Measurements from ENCODE around the gene RNF123.

Gene RNF123

DNA sequence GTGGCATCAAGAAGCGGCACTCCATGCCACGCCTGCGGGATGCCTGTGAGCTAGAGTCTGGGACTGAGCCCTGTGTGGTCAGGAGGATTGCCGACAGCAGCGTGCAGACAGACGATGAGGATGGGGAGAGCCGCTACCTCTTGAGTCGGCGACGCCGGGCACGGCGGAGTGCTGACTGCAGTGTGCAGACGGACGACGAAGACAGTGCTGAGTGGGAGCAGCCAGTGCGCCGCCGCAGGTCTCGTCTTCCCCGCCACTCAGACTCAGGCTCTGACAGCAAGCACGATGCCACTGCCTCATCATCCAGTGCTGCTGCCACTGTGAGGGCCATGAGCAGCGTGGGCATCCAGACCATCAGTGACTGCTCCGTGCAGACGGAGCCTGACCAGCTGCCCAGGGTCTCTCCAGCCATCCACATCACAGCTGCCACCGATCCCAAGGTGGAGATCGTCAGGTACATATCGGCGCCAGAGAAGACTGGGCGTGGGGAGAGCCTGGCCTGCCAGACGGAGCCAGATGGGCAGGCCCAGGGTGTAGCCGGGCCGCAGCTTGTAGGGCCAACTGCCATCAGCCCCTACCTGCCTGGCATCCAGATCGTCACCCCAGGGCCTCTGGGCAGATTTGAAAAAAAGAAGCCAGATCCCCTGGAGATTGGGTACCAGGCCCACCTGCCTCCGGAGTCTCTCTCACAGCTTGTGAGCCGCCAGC lies 32.0 kb upstream of the RNF123 start:
- TF ChIP-seq, protein P1, sequence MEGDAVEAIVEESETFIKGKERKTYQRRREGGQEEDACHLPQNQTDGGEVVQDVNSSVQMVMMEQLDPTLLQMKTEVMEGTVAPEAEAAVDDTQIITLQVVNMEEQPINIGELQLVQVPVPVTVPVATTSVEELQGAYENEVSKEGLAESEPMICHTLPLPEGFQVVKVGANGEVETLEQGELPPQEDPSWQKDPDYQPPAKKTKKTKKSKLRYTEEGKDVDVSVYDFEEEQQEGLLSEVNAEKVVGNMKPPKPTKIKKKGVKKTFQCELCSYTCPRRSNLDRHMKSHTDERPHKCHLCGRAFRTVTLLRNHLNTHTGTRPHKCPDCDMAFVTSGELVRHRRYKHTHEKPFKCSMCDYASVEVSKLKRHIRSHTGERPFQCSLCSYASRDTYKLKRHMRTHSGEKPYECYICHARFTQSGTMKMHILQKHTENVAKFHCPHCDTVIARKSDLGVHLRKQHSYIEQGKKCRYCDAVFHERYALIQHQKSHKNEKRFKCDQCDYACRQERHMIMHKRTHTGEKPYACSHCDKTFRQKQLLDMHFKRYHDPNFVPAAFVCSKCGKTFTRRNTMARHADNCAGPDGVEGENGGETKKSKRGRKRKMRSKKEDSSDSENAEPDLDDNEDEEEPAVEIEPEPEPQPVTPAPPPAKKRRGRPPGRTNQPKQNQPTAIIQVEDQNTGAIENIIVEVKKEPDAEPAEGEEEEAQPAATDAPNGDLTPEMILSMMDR (IDR thresholded peaks at IDR 0.05; ENCODE audit: low read length, missing control alignments): no peak

DNA sequence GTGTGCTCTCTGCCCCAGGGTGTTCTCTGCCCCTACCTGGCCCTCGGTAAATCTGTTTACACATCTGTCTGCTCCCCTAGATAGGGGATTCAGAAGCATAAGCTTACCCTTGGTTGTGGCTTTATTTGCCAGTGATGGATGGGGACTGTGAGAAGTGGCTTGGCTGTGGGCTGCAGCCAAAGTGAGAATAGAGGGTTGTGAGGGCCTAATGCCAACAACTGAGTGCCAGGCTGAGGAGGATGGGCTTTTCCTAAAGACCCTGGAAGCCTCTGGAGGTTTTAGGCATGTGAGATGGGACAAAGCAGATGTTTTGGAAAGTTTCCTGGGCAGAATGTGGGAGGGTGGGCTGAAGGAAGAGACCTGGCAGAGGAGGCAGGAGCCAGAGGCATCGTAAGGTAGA lies 30.6 kb upstream of the RNF123 start:
- TF ChIP-seq, protein P1 (IDR thresholded peaks at IDR 0.05; ENCODE audit: low read length, missing control alignments): no peak
- no peak overlapping the region for H3K4me3 ChIP-seq (replicated peaks; ENCODE audit: low read depth, low read length)
- DNase-seq (ENCODE audit: low read depth): no peak

More for the DNA sequence above, 32.0 kb upstream of the RNF123 start:
- no peak for DNase-seq (ENCODE audit: low read depth)
- H3K4me3 ChIP-seq (replicated peaks; ENCODE audit: low read depth, low read length): no peak overlapping the region

DNA sequence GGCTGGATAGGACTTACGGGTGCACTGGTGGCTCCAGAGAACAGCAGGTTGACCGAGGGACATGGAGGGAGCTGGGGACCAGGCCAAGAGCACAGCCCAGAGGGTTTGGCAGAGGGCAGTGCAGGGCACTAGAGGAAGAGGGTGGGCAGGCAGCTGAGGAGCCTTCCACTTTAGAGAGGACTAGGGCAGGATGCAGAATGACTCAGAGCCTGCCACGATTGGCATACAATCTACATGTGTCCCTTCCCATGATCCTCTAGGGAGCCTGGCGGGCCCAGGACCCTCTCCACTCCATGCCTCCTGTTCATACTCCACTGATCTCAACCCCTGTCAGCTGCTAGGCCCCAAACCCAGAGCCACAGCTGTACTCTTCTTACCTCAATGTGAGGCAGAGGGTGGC lies 29.6 kb upstream of the RNF123 start:
- TF ChIP-seq, protein P1 (IDR thresholded peaks at IDR 0.05; ENCODE audit: low read length, missing control alignments): no peak
- no peak overlapping the region for H3K4me3 ChIP-seq (replicated peaks; ENCODE audit: low read depth, low read length)
- DNase-seq (ENCODE audit: low read depth): no peak

DNA sequence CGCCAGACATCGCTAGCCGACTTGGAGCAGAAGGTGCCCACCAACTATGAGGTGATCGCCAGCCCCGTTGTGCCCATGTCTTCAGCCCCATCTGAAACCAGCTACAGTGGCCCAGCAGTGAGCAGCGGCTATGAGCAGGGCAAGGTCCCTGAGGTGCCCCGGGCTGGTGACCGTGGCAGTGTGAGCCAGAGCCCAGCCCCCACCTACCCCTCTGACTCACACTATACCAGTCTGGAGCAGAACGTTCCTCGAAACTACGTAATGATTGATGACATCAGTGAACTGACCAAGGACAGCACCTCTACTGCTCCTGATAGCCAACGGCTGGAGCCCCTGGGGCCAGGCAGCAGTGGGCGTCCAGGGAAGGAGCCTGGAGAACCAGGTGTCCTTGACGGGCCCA lies 28.1 kb upstream of the RNF123 start:
- no peak for DNase-seq (ENCODE audit: low read depth)
- no peak overlapping the region for H3K4me3 ChIP-seq (replicated peaks; ENCODE audit: low read depth, low read length)
- TF ChIP-seq, protein P1 (IDR thresholded peaks at IDR 0.05; ENCODE audit: low read length, missing control alignments): no peak

DNA sequence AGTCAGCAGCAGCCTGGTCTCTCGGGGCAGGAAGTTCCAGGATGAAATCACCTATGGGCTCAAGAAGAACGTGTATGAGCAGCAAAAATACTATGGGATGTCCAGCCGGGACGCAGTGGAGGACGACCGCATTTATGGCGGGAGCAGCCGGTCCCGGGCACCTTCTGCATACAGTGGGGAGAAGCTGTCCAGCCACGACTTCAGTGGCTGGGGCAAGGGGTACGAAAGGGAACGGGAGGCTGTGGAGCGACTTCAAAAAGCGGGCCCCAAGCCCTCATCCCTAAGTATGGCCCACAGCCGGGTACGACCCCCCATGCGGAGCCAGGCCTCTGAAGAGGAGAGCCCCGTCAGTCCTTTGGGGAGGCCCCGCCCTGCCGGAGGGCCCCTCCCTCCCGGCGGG lies 27.3 kb upstream of the RNF123 start:
- no peak overlapping the region for H3K4me3 ChIP-seq (replicated peaks; ENCODE audit: low read depth, low read length)
- DNase-seq (ENCODE audit: low read depth): no peak
- TF ChIP-seq, protein P1 (IDR thresholded peaks at IDR 0.05; ENCODE audit: low read length, missing control alignments): no peak

DNA sequence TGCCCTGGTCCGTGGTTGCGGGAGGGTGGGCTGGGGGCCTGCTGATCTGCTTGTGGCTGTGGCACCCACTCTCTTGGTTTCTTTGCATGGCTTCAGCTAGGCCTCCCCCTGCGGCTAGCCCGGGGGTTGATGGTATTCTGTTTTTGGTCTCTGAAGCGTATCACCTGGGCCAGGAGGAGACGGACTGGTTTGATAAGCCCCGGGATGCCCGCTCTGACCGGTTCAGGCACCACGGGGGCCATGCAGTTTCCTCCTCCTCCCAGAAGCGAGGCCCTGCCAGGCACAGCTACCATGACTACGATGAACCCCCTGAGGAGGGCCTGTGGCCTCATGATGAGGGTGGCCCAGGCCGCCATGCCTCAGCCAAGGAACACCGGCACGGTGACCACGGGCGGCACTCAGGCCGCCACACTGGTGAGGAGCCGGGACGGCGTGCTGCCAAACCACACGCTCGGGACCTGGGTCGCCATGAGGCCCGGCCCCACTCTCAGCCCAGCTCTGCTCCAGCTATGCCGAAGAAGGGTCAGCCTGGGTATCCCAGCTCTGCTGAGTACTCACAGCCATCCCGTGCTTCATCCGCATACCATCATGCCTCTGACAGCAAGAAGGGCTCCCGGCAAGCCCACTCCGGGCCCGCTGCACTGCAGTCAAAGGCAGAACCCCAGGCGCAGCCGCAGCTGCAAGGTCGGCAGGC lies 26.5 kb upstream of the RNF123 start:
- TF ChIP-seq, protein P1 (IDR thresholded peaks at IDR 0.05; ENCODE audit: low read length, missing control alignments): no peak
- DNase-seq (ENCODE audit: low read depth): no peak
- H3K4me3 ChIP-seq (replicated peaks; ENCODE audit: low read depth, low read length): no peak overlapping the region
